MCF 10A (cell line): ENCODE measurements around the gene KCNMB1. TPM values are rescaled to one million over a fixed set of nuclear protein-coding genes. Genes with fewer than 3 reads are reported as not detected.

Source experiments
- Bru-seq: library from RNA; stranded (reverse); fragments of 400-500 nt; gene quantifications from one replicate; lab custom pipeline; 2021; lab: Mats Ljungman, UMichigan
- BruChase-seq, 2 experiments: library from RNA; stranded (reverse); fragments of 400-500 nt; gene quantifications; one replicate each; lab custom pipeline; 2021; lab: Mats Ljungman, UMichigan
- BruUV-seq: library from RNA; stranded (reverse); fragments of 400-500 nt; replicated peaks from 2 replicates; lab custom pipeline; 2021; lab: Mats Ljungman, UMichigan
- CTCF ChIA-PET: fragments of 300-600 bp; sonication (Branson Sonifier 250); formaldehyde crosslinking; extraction: SDS; loops from one replicate; lab custom pipeline; 2021; ENCODE audit warnings: antibody characterized with exemption, inconsistent platforms; lab: Yijun Ruan, JAX
- POLR2A ChIA-PET: fragments of 300-600, 350-650 bp; sonication (Branson Sonifier 250); formaldehyde crosslinking; extraction: SDS; loops from one replicate; lab custom pipeline; 2020; ENCODE audit warnings: antibody characterized with exemption, inconsistent platforms; lab: Yijun Ruan, JAX
- DNase-seq: peaks from one replicate; pipeline ENCODE4 v3.0.0-alpha.2; 2018; ENCODE audit not compliant: unreplicated experiment
- H3K27ac Mint-ChIP-seq: one replicate; pipeline ENCODE4 v1.8.0; 2022; ENCODE audit warnings: mild to moderate bottlenecking, low read depth, mixed read lengths; ENCODE audit not compliant: unreplicated experiment
- H3K27me3 Mint-ChIP-seq: one replicate; pipeline ENCODE4 v1.8.0; 2022; ENCODE audit warnings: mixed read lengths; ENCODE audit not compliant: insufficient read depth, unreplicated experiment
- H3K36me3 Mint-ChIP-seq: one replicate; pipeline ENCODE4 v1.8.0; 2022; ENCODE audit warnings: mild to moderate bottlenecking, moderate library complexity, mixed read lengths; ENCODE audit not compliant: insufficient read depth, unreplicated experiment
- H3K4me1 Mint-ChIP-seq: one replicate; pipeline ENCODE4 v1.8.0; 2022; ENCODE audit warnings: mixed read lengths; ENCODE audit not compliant: insufficient read depth, unreplicated experiment
- H3K4me3 Mint-ChIP-seq: one replicate; pipeline ENCODE4 v1.8.0; 2022; ENCODE audit warnings: mild to moderate bottlenecking, moderate library complexity, mixed read lengths; ENCODE audit not compliant: unreplicated experiment
- H3K9me3 Mint-ChIP-seq: one replicate; pipeline ENCODE4 v1.8.0; 2022; ENCODE audit warnings: mixed read lengths; ENCODE audit not compliant: unreplicated experiment
- intact Hi-C: fragments of 100-400 bp; cut with micrococcal nuclease; formaldehyde crosslinking; loops from 2 replicates; pipeline ENCODE4 v1.14.1; 2022
- long read RNA-seq: library from polyadenylated mRNA; stranded (forward); transcript quantifications from one replicate; pipeline ENCODE4 v2.0.0, GENCODE V29; 2022
- total RNA-seq: library from RNA; stranded (reverse); gene quantifications from 2 replicates; pipeline ENCODE4 v1.2.3, GENCODE V29; 2022
- TF ChIP-seq, protein P1 (sequence below): fragments of 200-600 bp; IDR thresholded peaks from one replicate; pipeline ENCODE4 v1.8.0; 2022; ENCODE audit warnings: antibody characterized with exemption, mild to moderate bottlenecking; ENCODE audit not compliant: unreplicated experiment

The KCNMB1 gene, protein sequence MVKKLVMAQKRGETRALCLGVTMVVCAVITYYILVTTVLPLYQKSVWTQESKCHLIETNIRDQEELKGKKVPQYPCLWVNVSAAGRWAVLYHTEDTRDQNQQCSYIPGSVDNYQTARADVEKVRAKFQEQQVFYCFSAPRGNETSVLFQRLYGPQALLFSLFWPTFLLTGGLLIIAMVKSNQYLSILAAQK
- total RNA-seq (not detected in 2 replicates), Bru-seq, nascent RNA (not detected), BruChase-seq, experiment 1, labeled RNA remaining after a 6-hour chase (not detected), BruChase-seq, experiment 2, labeled RNA remaining after a 2-hour chase (not detected)
- long read RNA-seq, result 0 reads

DNA sequence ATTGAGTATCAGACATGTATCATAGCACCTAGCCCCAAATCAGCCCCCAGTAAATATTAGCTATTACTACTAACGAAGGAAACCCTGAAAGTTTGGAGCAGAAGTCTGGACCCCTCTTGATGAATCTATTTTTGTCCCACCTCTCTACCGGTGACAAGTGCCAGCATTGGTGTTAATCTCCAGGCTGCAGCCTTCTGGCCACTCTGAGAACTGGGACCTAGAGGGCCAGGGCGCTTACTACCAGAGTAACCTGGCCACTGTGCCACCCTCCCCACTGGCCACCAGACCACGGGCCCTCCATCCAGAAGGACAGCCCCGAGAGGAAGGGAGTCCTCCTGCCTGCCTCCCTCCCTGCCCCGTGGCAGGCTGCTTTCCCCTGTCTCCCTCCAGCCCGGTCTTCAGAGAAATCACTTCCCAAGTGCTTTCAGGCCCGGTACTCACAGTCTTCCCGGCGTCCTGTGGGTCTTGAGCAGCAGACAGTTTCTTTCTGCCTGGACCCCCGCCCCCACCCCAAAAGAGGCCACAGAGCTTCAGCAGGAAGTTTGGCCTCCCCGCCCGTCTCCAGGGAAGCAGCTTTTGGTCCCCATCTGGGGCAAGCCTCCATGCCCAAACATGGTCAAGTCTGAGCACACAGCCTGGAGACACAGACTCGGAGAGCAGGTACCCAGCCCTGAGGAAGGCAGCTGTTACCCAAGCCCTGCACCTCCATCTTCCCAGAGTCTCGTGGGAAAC, at the start of gene KCNMB1:
KCNMB1 (minus strand) TSS at position 550 of the 732 bp plus-strand sequence. CDS start 3,920 bp downstream, outside the sequence.
- no peaks in the 10 kb centered on the region for H3K36me3 Mint-ChIP-seq
- intact Hi-C loops, result no loop called here
- DNase-seq, result no peak
- no peaks in the 10 kb centered on the region for H3K4me1 Mint-ChIP-seq
- ChIA-PET CTCF (interaction anchor here (0.7 to 1.7 kb wide), 3 partner anchors 9 to 243 kb away, joined by 3 to 8 read pairs (median 3); no protein-coding TSS in a partner anchor), POLR2A (no interaction called here)
- H3K9me3 Mint-ChIP-seq, result no peaks in the 10 kb centered on the region
- TF ChIP-seq, protein P1, sequence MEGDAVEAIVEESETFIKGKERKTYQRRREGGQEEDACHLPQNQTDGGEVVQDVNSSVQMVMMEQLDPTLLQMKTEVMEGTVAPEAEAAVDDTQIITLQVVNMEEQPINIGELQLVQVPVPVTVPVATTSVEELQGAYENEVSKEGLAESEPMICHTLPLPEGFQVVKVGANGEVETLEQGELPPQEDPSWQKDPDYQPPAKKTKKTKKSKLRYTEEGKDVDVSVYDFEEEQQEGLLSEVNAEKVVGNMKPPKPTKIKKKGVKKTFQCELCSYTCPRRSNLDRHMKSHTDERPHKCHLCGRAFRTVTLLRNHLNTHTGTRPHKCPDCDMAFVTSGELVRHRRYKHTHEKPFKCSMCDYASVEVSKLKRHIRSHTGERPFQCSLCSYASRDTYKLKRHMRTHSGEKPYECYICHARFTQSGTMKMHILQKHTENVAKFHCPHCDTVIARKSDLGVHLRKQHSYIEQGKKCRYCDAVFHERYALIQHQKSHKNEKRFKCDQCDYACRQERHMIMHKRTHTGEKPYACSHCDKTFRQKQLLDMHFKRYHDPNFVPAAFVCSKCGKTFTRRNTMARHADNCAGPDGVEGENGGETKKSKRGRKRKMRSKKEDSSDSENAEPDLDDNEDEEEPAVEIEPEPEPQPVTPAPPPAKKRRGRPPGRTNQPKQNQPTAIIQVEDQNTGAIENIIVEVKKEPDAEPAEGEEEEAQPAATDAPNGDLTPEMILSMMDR, result no peak
- no peak within 1 kb of the TSS for H3K27ac Mint-ChIP-seq
- H3K27me3 Mint-ChIP-seq, result peaks cover 34% of the 10 kb centered on the region
- BruUV-seq, result no TSS peak
- H3K4me3 Mint-ChIP-seq, result no peak within 1 kb of the TSS

GRCh38 chr5:170438581-170438980, 49.4 kb upstream of the KCNMB1 start:
- CTCF ChIA-PET, result interaction anchor here (0.8 to 2.5 kb wide), 11 partner anchors 8 to 306 kb away, joined by 3 to 17 read pairs (median 4); no protein-coding TSS in a partner anchor
- Mint-ChIP-seq H3K27me3 (no peaks in the 10 kb centered on the region), H3K36me3 (no peaks in the 10 kb centered on the region), H3K27ac (no peak overlapping the region), H3K4me3 (no peak overlapping the region), H3K9me3 (no peaks in the 10 kb centered on the region), H3K4me1 (no peaks in the 10 kb centered on the region)
- POLR2A ChIA-PET, result interaction anchor here (1.1 kb wide), 1 partner anchor 8 kb away, joined by 3 read pairs; no protein-coding TSS in a partner anchor
- intact Hi-C loops, result loop anchor here (5.0 kb wide), 1 partner anchor 134 kb away; no protein-coding TSS in a partner anchor
- no TSS peak for BruUV-seq
- TF ChIP-seq, protein P1, result no peak
- DNase-seq, result no peak

- H3K36me3 Mint-ChIP-seq, result no peaks in the 10 kb centered on the region
- ChIA-PET POLR2A (interaction anchor here (1.1 kb wide), 1 partner anchor 9 kb away, joined by 3 read pairs; no protein-coding TSS in a partner anchor), CTCF (interaction anchor here (0.8 to 2.5 kb wide), 11 partner anchors 9 to 306 kb away, joined by 3 to 17 read pairs (median 4); no protein-coding TSS in a partner anchor)
- DNase-seq, result no peak
- intact Hi-C loops, result loop anchor here (5.0 kb wide), 1 partner anchor 135 kb away; no protein-coding TSS in a partner anchor
- H3K4me3 Mint-ChIP-seq, result no peak overlapping the region
- no TSS peak for BruUV-seq
- H3K9me3 Mint-ChIP-seq, result no peaks in the 10 kb centered on the region
- no peaks in the 10 kb centered on the region for H3K4me1 Mint-ChIP-seq
- no peaks in the 10 kb centered on the region for H3K27me3 Mint-ChIP-seq
- no peak overlapping the region for H3K27ac Mint-ChIP-seq
- TF ChIP-seq, protein P1, result no peak
Measured at GRCh38 chr5:170437621-170438375, 48.6 kb upstream of the KCNMB1 start.
